Measurements from ENCODE around the gene FGF14.

The FGF14 gene

DNA sequence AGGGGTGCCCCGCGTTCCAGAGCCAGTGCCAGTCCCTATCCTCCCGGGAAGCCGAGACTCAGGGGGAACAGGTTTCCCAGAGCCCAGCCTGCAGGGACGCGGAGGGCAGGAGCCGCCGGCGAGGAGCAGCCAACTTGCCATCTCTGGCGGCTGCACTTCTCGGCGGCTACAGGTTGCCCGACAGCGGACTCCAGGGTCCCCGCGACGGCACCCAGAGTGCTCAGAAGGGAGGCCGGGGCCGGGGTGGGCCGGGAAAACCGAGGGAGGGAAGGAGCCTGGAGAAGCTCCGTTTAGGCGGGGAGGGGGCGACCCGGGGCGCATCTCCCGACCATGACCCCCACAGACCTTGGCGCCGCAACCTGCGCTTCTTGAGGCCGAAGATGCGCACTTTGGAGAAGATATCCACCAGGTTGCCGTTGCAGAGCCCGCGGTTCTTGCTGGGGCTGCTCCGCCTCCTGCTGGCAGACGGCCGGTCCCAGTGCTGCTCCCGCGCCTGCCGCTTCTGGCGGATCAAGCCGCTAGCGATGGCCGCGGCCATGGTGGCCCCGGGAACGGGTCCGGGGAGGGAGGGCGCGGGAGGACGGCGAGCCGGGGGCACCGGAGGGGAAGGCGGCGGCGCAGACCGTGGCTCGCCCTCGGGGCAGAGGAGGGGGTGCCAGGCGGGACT lies 485.6 kb downstream of the FGF14 start:
- TF ChIP-seq, protein P1, sequence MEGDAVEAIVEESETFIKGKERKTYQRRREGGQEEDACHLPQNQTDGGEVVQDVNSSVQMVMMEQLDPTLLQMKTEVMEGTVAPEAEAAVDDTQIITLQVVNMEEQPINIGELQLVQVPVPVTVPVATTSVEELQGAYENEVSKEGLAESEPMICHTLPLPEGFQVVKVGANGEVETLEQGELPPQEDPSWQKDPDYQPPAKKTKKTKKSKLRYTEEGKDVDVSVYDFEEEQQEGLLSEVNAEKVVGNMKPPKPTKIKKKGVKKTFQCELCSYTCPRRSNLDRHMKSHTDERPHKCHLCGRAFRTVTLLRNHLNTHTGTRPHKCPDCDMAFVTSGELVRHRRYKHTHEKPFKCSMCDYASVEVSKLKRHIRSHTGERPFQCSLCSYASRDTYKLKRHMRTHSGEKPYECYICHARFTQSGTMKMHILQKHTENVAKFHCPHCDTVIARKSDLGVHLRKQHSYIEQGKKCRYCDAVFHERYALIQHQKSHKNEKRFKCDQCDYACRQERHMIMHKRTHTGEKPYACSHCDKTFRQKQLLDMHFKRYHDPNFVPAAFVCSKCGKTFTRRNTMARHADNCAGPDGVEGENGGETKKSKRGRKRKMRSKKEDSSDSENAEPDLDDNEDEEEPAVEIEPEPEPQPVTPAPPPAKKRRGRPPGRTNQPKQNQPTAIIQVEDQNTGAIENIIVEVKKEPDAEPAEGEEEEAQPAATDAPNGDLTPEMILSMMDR (IDR thresholded peaks at IDR 0.05), result no peak
- Histone ChIP-seq H3K9me3 (ENCODE audit: control insufficient read depth, low read length) (no peaks in the 10 kb centered on the region), H3K27me3 (ENCODE audit: control insufficient read depth, insufficient read depth, low read length) (no peaks in the 10 kb centered on the region), H3K27ac (no peak overlapping the region), H3K36me3 (ENCODE audit: control insufficient read depth, insufficient read depth, low read length) (no peaks in the 10 kb centered on the region), H3K4me3 (ENCODE audit: low read depth, low read length) (no peak overlapping the region), H3K79me2 (no peaks in the 10 kb centered on the region), H3K9ac (no peak overlapping the region), H3K4me1 (no peaks in the 10 kb centered on the region), H3K4me2 (ENCODE audit: low read length) (peak overlapping the region; percentile 31), H2AFZ (no peak overlapping the region)

DNA sequence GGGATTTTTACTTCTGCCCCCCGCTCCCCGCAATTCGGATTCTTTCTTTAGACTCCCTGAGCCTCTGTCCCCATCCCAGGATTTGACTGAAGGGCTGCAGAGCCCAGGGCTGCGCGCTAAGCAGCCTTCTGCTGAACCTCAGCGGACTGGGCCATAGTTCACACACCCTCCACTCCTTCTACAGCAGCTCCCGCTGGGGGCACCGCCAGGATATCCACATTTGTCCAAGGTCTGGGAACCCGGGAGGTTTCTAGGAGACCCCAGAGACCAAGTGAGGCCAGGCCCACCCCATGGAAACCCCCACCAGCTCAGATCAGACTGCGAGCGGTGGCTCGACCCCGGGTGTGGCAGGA lies 486.1 kb downstream of the FGF14 start:
- H3K27me3 ChIP-seq (ENCODE audit: control insufficient read depth, insufficient read depth, low read length), result no peaks in the 10 kb centered on the region
- H3K27ac ChIP-seq, result no peak overlapping the region
- H3K9me3 ChIP-seq (ENCODE audit: control insufficient read depth, low read length), result no peaks in the 10 kb centered on the region
- no peaks in the 10 kb centered on the region for H3K4me1 ChIP-seq
- H2AFZ ChIP-seq, result no peak overlapping the region
- no peak overlapping the region for H3K9ac ChIP-seq
- no peaks in the 10 kb centered on the region for H3K79me2 ChIP-seq
- TF ChIP-seq, protein P1 (IDR thresholded peaks at IDR 0.05), result no peak
- no peak overlapping the region for H3K4me3 ChIP-seq (ENCODE audit: low read depth, low read length)
- no peak overlapping the region for H3K4me2 ChIP-seq (ENCODE audit: low read length)
- H3K36me3 ChIP-seq (ENCODE audit: control insufficient read depth, insufficient read depth, low read length), result no peaks in the 10 kb centered on the region

DNA sequence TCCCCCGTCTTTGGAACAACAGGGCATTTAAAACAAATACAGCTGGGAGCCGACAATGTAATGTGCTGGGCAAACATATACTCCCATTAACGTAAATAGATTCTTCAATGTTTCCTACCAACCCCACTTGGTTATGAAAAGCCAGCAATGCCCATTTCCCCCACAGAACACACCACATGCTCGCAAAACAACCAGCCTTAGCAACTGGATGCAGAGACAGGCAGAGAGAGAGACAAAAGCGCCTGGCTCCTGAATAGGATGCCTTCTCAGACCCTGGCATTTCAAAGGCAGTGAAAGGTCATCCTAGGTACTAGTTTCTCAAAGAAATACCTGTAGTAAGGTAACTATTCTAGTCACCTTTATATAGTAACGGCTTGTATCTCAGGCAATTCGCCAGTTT lies 486.5 kb downstream of the FGF14 start:
- no peak overlapping the region for H3K9ac ChIP-seq
- no peak overlapping the region for H3K27ac ChIP-seq
- H3K36me3 ChIP-seq (ENCODE audit: control insufficient read depth, insufficient read depth, low read length), result no peaks in the 10 kb centered on the region
- no peak overlapping the region for H3K4me2 ChIP-seq (ENCODE audit: low read length)
- H3K4me3 ChIP-seq (ENCODE audit: low read depth, low read length), result no peak overlapping the region
- no peaks in the 10 kb centered on the region for H3K9me3 ChIP-seq (ENCODE audit: control insufficient read depth, low read length)
- TF ChIP-seq, protein P1 (IDR thresholded peaks at IDR 0.05), result no peak
- H3K27me3 ChIP-seq (ENCODE audit: control insufficient read depth, insufficient read depth, low read length), result no peaks in the 10 kb centered on the region
- H2AFZ ChIP-seq, result no peak overlapping the region
- no peaks in the 10 kb centered on the region for H3K4me1 ChIP-seq
- no peaks in the 10 kb centered on the region for H3K79me2 ChIP-seq

DNA sequence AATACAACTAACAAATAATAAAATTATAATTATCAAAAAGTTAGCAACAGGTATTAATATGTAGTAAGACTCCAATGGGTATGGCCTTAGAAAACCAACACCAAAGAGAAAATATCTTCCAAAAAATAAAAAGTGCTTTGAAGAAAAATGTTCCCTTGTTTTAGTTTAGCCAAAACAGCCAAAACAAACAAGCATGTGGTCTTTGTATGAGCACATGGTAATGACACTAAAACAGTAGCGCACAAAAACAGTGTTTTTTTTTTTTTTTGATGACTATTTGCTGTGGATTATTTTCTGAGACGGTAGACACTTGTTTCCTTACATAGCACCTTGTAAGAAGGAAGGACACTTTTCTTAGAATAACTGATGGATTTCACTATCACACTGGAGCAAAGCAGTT lies 490.1 kb downstream of the FGF14 start:
- Histone ChIP-seq H2AFZ (no peak overlapping the region), H3K4me2 (ENCODE audit: low read length) (no peak overlapping the region), H3K9me3 (ENCODE audit: control insufficient read depth, low read length) (no peaks in the 10 kb centered on the region), H3K27ac (no peak overlapping the region), H3K9ac (no peak overlapping the region), H3K79me2 (no peaks in the 10 kb centered on the region), H3K36me3 (ENCODE audit: control insufficient read depth, insufficient read depth, low read length) (no peaks in the 10 kb centered on the region), H3K4me1 (no peaks in the 10 kb centered on the region), H3K27me3 (ENCODE audit: control insufficient read depth, insufficient read depth, low read length) (no peaks in the 10 kb centered on the region), H3K4me3 (ENCODE audit: low read depth, low read length) (no peak overlapping the region)
- TF ChIP-seq, protein P1 (IDR thresholded peaks at IDR 0.05), result no peak

DNA sequence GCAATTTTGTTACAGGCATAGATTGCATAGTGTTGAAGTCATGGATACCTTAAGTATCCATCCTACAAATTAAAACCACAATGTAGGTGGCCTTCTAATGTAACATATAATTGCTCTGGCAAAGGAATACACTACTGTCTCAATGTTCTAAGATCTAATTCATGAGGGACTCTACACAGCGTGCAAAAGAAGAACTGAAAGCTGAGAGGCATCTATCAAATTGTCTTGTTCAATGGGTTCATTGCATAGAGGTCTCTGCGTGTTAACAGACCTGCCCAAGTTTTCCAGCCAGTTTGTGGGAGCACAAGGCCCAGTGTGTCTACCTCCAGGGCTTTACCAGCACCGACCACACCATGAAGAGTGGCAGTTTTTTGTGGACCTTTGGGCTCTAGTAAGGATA lies 498.0 kb downstream of the FGF14 start:
- no peaks in the 10 kb centered on the region for H3K79me2 ChIP-seq
- no peak overlapping the region for H3K9ac ChIP-seq
- H2AFZ ChIP-seq, result no peak overlapping the region
- no peak overlapping the region for H3K27ac ChIP-seq
- H3K4me1 ChIP-seq, result no peaks in the 10 kb centered on the region
- no peaks in the 10 kb centered on the region for H3K27me3 ChIP-seq (ENCODE audit: control insufficient read depth, insufficient read depth, low read length)
- TF ChIP-seq, protein P1 (IDR thresholded peaks at IDR 0.05), result no peak
- H3K4me2 ChIP-seq (ENCODE audit: low read length), result no peak overlapping the region
- H3K4me3 ChIP-seq (ENCODE audit: low read depth, low read length), result no peak overlapping the region
- no peaks in the 10 kb centered on the region for H3K36me3 ChIP-seq (ENCODE audit: control insufficient read depth, insufficient read depth, low read length)
- H3K9me3 ChIP-seq (ENCODE audit: control insufficient read depth, low read length), result no peaks in the 10 kb centered on the region
